HG03520 (cell line): Measurements from ENCODE around the gene SWI5.

ENCODE experiments used
- ATAC-seq: cut with Tn5 transposase; IDR thresholded peaks from one replicate; pipeline ENCODE4 v1.9.1; 2021; ENCODE audit warnings: mild to moderate bottlenecking, moderate library complexity; ENCODE audit not compliant: unreplicated experiment

SWI5 gene

GRCh38 chr9:128309551-128309950 lies 33.5 kb downstream of the SWI5 start:
- ATAC-seq, result no peak

DNA sequence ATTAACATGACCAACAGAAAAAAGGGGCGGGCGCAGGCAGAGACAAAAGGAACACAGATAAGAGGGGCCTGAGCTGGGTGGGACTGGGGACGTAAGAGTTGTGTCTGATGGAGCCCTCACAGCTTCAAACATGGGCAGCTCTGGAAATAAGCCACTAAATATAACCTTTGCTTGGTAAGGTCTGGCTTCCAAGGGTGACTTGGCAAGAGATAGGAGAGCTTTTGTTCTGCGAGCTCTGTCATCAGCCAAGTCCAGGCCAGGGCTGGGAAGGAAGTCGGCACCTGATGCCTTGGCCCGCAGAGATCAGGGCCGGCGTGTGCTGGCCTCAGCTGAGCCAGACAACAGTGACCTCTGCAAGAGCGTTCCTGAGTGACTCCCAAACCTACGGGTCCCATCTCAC lies 34.4 kb downstream of the SWI5 start:
- no peak for ATAC-seq

- no peak for ATAC-seq
Measured at GRCh38 chr9:128314697-128315096, 38.6 kb downstream of the SWI5 start.

- no peak for ATAC-seq
Measured at GRCh38 chr9:128316421-128316820, 40.3 kb downstream of the SWI5 start.

DNA sequence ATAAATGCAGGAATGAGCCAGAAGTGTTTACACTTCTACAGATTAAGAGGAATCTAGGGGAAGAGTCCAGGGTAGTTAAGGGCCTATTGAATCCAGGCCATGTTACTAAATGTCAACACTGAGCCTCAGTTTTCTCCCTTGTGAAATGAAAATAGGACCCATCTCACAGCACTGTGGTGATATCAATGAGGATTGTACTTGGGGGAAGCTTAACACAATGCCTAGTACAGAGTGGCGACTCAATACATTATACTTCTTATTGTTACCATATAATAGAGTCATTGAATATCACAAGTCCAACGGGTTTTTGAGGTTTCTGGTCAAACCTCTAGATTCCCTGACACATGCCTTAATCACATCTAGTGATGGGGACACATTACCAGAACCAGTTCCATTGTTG lies 41.6 kb downstream of the SWI5 start:
- ATAC-seq, result no peak

- no peak for ATAC-seq
Measured at GRCh38 chr9:128321343-128321742, 45.3 kb downstream of the SWI5 start.

DNA sequence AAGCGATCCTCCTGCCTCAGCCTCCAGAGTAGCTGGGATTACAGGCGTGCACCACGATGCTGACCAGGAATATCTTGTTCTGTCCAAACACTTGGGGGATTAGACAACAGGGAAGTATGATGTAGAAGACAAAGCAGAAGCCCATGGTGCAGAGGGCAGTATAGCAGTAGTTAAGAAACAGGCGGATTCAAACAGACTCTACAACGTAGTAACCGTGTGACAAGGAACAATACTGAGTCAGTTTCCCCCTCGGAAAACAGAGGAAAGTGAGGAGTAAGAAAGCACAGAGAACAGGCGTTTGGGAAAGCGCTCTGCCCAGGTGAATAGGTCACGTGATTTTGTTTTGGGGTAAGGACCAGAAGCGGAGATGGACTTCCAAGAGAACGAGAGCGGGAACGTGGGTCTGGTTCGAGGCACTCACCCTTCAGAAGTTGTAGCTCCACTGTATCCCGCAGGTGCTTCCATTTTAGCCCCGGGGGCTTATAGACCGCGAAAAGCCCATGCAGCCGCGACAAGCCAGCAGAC lies 45.9 kb downstream of the SWI5 start:
- ATAC-seq, result no peak

DNA sequence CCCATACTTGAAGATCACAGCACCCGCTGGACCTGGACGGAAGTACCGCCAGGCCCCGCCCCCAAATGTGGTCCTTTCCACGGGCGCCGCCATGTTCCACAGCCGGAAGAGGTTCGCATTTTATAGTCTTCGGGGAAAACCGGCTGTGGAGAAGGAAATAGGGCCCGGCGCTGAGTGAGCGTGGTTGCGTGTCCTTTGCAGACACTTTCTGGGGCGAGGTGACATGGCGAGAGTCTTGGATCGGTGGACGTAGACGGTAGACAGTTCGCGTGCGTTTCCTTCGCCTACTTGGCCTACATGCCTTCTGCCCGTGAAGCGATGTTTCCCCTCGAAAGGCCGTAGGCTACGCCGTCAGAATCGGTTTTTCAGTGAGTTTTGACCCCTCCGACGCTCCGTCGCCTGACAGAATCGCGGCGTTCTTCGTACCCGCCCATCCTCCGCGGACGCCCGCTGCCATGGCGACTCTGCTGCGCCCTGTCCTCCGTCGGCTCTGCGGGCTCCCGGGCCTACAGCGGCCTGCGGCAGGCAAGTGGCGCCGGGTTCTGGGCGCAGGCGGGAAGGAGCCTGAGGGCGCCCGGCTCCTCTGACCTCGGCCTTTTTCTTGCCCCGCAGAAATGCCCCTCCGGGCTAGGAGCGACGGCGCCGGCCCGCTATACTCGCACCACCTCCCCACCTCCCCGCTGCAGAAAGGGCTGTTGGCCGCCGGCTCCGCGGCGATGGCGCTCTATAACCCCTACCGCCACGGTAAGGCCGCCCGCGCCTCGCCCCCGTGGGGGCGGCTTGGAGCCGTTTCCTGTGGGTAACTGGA lies 46.5 kb downstream of the SWI5 start, which contains the start of the genes COQ4 and TRUB2:
TSS of gene COQ4 (plus strand) at position 436 of the 808 bp plus-strand sequence. CDS start at position 456, 20 bp downstream.
TSS of gene TRUB2 (minus strand) at position 44 of the 808 bp plus-strand sequence. CDS start at position 5, 39 bp downstream.
- peak; percentile 72 for ATAC-seq

GRCh38 chr9:128323212-128323730 lies 47.2 kb downstream of the SWI5 start:
- no peak for ATAC-seq

GRCh38 chr9:128323791-128324190 lies 47.7 kb downstream of the SWI5 start:
- ATAC-seq, result no peak

GRCh38 chr9:128324401-128324800 lies 48.3 kb downstream of the SWI5 start:
- no peak for ATAC-seq

GRCh38 chr9:128325629-128326028 lies 49.6 kb downstream of the SWI5 start:
- no peak for ATAC-seq

- ATAC-seq, result no peak
Measured at GRCh38 chr9:128333451-128333869, 57.4 kb downstream of the SWI5 start.

GRCh38 chr9:128335161-128335560 lies 59.1 kb downstream of the SWI5 start:
- ATAC-seq, result no peak

- no peak for ATAC-seq
Measured at GRCh38 chr9:128335914-128336313, 59.8 kb downstream of the SWI5 start.

DNA sequence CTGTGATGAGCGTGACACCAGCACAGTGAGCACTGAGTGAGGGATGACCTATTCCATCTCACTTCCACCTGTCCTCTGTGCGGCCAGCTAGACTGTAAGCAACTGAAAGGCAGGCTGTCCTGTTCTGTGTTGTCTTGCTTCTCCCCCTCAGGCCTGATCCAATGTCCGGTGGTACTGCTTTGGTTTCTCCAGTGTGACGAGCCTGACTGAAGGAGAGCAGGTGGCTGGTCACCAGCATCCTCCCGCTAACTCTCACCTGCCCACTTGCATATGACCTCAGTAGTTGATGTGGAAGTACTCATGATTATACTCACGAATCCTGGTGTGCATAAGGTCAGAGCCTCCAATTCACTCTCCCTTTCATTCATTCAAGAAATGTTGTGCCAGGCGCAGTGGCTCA lies 61.9 kb downstream of the SWI5 start:
- no peak for ATAC-seq
